HUDEP-2 (cell line): ENCODE measurements around the gene LUC7L3.
"Not testable (repeated sequence)": the region's sequence is repeated elsewhere in the genome, so short reads cannot be mapped to it uniquely, and the experiment has no call there.

Experiments used
- DNase-seq, 76 experiments: peaks; one replicate each; lab custom pipeline; 2025; ENCODE audit not compliant: unreplicated experiment in 76 of 76; lab: John Stamatoyannopoulos, UW

Gene LUC7L3

DNA sequence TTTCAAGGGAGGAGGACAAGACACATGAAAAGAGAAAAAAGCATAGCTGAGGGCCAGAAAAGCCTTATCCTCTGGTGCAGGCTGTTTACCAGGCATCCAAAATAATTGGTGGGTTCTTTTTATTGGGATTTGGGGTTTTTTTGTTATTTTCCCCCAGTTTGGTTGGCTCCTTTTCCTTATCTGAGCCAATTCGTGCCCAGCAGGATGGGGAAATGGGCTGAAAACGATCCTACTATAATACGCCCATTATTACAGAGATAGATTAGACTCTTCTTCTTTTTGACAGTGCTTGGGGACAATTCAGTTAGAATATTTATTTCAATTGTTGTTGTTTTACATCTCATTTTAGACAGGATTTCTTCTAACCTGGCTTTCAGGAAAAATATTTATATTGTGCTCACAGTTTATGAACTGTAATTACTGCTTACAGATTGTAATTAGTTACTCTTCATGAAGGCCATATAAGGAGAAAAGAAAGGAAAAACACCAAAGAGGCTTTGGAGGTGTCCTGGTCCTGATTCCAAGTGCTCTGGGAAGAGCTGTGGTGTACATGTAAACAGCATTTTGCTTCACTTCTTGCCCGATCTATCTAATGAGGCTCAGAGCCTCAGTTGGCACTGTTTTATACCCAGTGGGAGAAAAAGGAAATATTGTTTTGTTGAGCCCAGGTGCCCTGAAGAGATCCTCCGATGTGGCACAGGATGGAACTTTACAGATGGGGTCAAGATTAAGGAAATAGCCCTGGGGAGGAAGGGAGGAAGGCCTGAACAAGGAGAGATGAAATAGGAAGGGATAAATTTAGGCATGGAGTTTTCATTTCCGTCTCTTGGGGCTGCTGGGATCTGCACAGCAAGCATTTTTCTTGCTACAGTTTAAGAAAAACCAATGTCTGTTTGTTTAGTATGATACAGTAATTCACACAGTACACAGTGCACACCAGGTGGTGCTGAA, 11.1 kb upstream of the LUC7L3 start:
- peak in 18 of 76 experiments; percentile 6 to 70 (median 25) for DNase-seq

GRCh38 chr17:50709053-50709452, 10.3 kb upstream of the LUC7L3 start:
- DNase-seq, result peak in 1 of 76 experiments; percentile 33

DNA sequence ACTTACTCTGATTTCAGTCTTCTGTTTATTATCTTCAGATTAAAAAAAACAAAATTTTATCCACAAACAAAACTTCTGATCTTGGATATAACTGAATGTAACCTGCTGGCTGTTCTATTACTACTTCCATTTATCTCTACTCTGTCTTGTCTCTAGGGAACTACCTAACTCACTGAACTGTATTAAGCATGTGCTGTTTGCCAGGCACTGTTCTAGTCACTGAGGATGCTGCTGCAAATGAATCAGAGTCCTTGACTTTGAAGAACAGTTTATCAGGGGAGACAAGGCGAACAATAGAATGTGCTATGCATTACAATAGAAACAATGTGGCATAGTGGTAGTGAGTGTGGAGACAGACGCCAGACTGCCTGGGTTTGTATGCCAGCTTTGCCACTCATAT, 9.4 kb upstream of the LUC7L3 start:
- DNase-seq, result no peak

GRCh38 chr17:50710650-50711049, 8.8 kb upstream of the LUC7L3 start:
- DNase-seq, result no peak

- DNase-seq, result no peak
Observed at GRCh38 chr17:50712641-50713040, 6.8 kb upstream of the LUC7L3 start.

DNA sequence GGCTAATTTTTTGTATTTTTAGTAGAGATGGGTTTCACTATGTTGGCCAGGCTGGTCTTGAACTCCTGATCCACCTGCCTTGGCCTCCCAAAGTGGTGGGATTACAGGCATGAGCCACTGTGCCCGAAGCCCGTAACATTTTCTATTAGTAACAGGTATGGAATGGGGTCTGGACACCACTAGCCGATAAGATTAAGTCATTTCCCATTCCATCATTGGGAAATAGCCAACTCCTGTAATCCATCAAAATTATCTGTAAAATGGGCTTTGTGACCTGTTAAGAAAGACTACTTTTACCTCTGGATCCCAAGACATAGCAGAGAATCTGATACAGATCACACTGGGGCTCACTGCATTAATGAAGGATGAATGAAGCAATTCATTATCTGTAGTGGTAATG, 3.9 kb upstream of the LUC7L3 start:
- no peak for DNase-seq

GRCh38 chr17:50719924-50720794, 756 bp downstream of the LUC7L3 start:
- peak in 3 of 76 experiments; percentile 28 to 37 (median 31) for DNase-seq

GRCh38 chr17:50721194-50722010, 2.0 kb downstream of the LUC7L3 start:
- peak in 23 of 76 experiments; percentile 8 to 53 (median 28) for DNase-seq

GRCh38 chr17:50722746-50723145, 3.3 kb downstream of the LUC7L3 start:
- no peak for DNase-seq

GRCh38 chr17:50724622-50725021, 5.2 kb downstream of the LUC7L3 start:
- not testable (repeated sequence) for DNase-seq

DNA sequence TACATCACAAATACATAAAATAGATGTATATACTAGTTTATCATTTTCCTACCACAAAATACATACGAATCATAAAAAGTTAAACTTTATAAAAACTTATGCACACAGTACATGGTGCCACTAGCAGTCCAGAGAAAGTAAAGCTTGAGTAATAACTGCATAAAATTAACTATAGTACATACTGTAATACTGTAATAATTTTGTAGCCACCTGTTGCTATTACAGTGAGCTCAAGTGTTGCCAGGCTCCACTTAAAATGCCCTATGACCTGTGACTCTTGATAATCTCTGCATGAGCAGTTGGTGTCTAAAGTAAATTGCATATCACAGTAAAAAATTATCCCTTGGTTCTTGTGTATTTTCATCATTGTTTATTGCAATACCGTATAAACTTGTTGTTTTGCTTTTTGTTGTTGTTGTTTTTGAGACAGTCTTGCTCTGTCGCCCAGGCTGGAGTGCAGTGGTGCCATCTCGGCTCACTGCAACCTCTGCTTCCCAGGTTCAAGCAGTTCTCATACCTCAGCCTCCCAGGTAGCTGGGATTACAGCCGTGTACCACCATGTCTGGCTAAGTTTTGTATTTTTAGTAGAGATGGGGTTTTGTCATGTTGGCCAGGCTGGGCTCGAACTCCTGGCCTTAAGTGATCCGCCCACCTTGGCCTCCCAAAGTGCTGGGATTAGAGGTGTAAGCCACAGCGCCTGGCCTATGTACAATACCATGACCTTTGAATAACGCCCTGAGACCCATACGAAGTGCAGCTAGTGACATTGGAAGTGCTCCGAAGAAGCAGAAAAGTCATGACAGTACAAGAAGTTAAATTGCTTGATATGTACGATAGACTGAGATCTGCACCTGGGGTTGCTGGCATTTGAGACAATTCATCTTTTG, 6.6 kb downstream of the LUC7L3 start:
- DNase-seq, result no peak

GRCh38 chr17:50728112-50728429, 8.7 kb downstream of the LUC7L3 start:
- DNase-seq, result no peak

DNA sequence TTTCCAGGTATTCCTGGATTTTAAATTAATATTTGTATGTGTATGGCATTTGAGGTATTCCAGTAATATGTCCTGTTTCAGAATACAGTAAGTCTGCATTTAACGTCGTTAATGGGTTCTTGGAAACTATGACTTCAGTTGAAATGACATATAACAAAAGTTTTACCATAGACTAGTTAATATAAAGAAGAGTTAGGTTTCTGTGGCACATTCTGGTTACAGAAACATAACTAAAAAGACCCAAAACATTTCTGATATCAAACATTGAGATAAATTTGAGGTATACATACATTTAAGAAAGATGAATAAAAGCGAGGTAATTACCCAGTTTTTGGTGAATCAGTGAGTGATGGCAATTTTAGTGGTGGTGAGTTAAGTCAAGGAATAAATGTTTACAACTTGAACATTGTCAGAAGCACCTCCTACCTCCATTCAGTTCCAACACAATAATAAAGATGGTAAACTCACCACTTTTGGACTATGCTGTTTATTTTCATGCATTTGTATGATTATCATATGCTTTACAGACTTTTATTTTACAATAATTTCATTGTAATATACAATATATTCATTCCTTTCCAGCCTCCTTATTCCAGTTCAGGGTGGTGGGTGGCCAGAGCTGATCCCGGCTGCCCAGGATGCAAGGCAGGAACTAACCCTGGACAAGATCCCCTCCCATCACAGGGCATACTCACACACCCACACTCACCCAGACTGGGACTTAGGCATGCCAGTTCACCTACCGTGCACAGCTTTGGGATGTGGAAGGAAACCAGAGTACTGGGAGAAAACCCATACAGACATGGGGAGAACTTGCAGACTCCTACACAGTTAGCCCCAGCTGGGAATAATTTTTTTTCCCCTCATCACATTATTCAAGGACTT, 9.7 kb downstream of the LUC7L3 start:
- DNase-seq, result no peak

GRCh38 chr17:50731575-50732460, 12.4 kb downstream of the LUC7L3 start:
- DNase-seq, result peak in 10 of 76 experiments; percentile 1 to 35 (median 18)

- DNase-seq, result no peak
Observed at GRCh38 chr17:50735287-50735686, 15.9 kb downstream of the LUC7L3 start.

- DNase-seq, result no peak
Observed at GRCh38 chr17:50737118-50737698, 17.8 kb downstream of the LUC7L3 start.

- no peak for DNase-seq
Observed at GRCh38 chr17:50739098-50739497, 19.7 kb downstream of the LUC7L3 start.
